MCF 10A (cell line): ENCODE results near the gene PCGF1. TPM values are rescaled to one million over a fixed set of nuclear protein-coding genes. Genes with fewer than 3 reads are reported as not detected.
A peak's percentile ranks its signal among the peaks of the same experiment; 100 is the strongest.

Experiments
- BruUV-seq: library from RNA; stranded (reverse); fragments of 400-500 nt; replicated peaks from 2 replicates; lab custom pipeline; 2021; lab: Mats Ljungman, UMichigan
- CTCF ChIA-PET: fragments of 300-600 bp; sonication (Branson Sonifier 250); formaldehyde crosslinking; extraction: SDS; loops from one replicate; lab custom pipeline; 2021; ENCODE audit warnings: antibody characterized with exemption, inconsistent platforms; lab: Yijun Ruan, JAX
- POLR2A ChIA-PET: fragments of 300-600, 350-650 bp; sonication (Branson Sonifier 250); formaldehyde crosslinking; extraction: SDS; loops from one replicate; lab custom pipeline; 2020; ENCODE audit warnings: antibody characterized with exemption, inconsistent platforms; lab: Yijun Ruan, JAX
- DNase-seq: peaks from one replicate; pipeline ENCODE4 v3.0.0-alpha.2; 2018; ENCODE audit not compliant: unreplicated experiment
- H3K27ac Mint-ChIP-seq: one replicate; pipeline ENCODE4 v1.8.0; 2022; ENCODE audit warnings: mild to moderate bottlenecking, low read depth, mixed read lengths; ENCODE audit not compliant: unreplicated experiment
- H3K27me3 Mint-ChIP-seq: one replicate; pipeline ENCODE4 v1.8.0; 2022; ENCODE audit warnings: mixed read lengths; ENCODE audit not compliant: insufficient read depth, unreplicated experiment
- H3K36me3 Mint-ChIP-seq: one replicate; pipeline ENCODE4 v1.8.0; 2022; ENCODE audit warnings: mild to moderate bottlenecking, moderate library complexity, mixed read lengths; ENCODE audit not compliant: insufficient read depth, unreplicated experiment
- H3K4me1 Mint-ChIP-seq: one replicate; pipeline ENCODE4 v1.8.0; 2022; ENCODE audit warnings: mixed read lengths; ENCODE audit not compliant: insufficient read depth, unreplicated experiment
- H3K4me3 Mint-ChIP-seq: one replicate; pipeline ENCODE4 v1.8.0; 2022; ENCODE audit warnings: mild to moderate bottlenecking, moderate library complexity, mixed read lengths; ENCODE audit not compliant: unreplicated experiment
- H3K9me3 Mint-ChIP-seq: one replicate; pipeline ENCODE4 v1.8.0; 2022; ENCODE audit warnings: mixed read lengths; ENCODE audit not compliant: unreplicated experiment
- intact Hi-C: fragments of 100-400 bp; cut with micrococcal nuclease; formaldehyde crosslinking; loops from 2 replicates; pipeline ENCODE4 v1.14.1; 2022
- total RNA-seq: library from RNA; stranded (reverse); gene quantifications from 2 replicates; pipeline ENCODE4 v1.2.3, GENCODE V29; 2022
- TF ChIP-seq, protein P1 (sequence below): fragments of 200-600 bp; IDR thresholded peaks from one replicate; pipeline ENCODE4 v1.8.0; 2022; ENCODE audit warnings: antibody characterized with exemption, mild to moderate bottlenecking; ENCODE audit not compliant: unreplicated experiment

The PCGF1 gene
- total RNA-seq, 1 experiment from 2014 or later = 41.6 TPM

DNA sequence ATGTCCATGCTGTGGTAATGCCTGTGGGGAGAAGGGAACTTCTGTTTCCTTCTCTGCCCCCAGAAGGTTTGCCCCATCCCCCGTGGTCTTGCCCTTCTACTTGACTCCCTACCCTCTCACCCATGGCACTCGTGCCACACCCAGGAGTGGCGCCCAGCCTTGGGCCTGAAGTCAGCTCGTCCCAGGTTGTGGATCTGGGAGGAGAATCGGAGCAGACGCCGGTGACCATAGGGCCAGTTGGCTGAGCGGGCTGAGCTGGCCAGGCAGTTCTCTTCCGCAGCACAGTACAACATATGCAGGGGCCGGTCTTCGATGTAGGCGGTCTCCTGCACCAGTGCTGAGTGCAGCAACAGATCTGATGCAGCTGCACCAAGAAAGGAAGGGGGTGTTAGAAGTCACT, 26.9 kb upstream of the PCGF1 start:
- intact Hi-C loops = loop anchor here (5.0 kb wide), 1 partner anchor 197 kb away; no protein-coding TSS in a partner anchor
- peaks cover 18% of the 10 kb centered on the region for H3K4me1 Mint-ChIP-seq
- TF ChIP-seq, protein P1, sequence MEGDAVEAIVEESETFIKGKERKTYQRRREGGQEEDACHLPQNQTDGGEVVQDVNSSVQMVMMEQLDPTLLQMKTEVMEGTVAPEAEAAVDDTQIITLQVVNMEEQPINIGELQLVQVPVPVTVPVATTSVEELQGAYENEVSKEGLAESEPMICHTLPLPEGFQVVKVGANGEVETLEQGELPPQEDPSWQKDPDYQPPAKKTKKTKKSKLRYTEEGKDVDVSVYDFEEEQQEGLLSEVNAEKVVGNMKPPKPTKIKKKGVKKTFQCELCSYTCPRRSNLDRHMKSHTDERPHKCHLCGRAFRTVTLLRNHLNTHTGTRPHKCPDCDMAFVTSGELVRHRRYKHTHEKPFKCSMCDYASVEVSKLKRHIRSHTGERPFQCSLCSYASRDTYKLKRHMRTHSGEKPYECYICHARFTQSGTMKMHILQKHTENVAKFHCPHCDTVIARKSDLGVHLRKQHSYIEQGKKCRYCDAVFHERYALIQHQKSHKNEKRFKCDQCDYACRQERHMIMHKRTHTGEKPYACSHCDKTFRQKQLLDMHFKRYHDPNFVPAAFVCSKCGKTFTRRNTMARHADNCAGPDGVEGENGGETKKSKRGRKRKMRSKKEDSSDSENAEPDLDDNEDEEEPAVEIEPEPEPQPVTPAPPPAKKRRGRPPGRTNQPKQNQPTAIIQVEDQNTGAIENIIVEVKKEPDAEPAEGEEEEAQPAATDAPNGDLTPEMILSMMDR = no peak
- peaks cover under 1% of the 10 kb centered on the region for H3K36me3 Mint-ChIP-seq
- CTCF ChIA-PET = interaction anchor here (0.7 to 1.5 kb wide), 5 partner anchors 11 to 54 kb away, joined by 3 to 8 read pairs (median 5); partner anchors contain the start of genes CCDC142 and TTC31
- no peaks in the 10 kb centered on the region for H3K27me3 Mint-ChIP-seq
- no peaks in the 10 kb centered on the region for H3K9me3 Mint-ChIP-seq
- POLR2A ChIA-PET = no interaction called here
- H3K4me3 Mint-ChIP-seq = no peak overlapping the region
- BruUV-seq = no TSS peak
- DNase-seq = no peak
- H3K27ac Mint-ChIP-seq = no peak overlapping the region

DNA sequence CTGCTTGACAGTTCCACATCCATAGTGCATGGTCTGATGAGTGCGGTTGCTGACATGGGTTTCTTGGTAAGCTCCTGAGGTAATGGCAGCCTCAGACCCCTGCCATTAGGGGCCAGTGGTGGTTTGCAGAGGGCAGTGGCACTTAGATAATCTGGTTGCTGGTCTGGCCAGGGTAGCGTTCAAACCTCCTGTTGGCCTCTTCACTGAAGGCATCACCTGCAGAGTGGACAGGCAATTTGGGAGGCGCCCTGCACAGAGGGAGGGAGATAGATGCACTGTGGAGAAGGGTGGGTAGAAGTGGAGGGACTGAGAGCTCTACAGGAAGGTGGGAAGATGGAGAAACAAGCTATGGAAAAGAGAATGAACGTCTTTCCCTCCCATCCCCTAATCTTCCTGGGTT, 26.0 kb upstream of the PCGF1 start:
- BruUV-seq = no TSS peak
- Mint-ChIP-seq H3K36me3 (peaks cover 4% of the 10 kb centered on the region), H3K4me1 (peaks cover 19% of the 10 kb centered on the region), H3K9me3 (no peaks in the 10 kb centered on the region), H3K27me3 (no peaks in the 10 kb centered on the region), H3K4me3 (no peak overlapping the region), H3K27ac (no peak overlapping the region)
- ChIA-PET POLR2A (interaction anchor here (4.7 to 8.1 kb wide), 2 partner anchors 27 to 54 kb away, joined by 34 to 135 read pairs; partner anchors contain the start of gene PCGF1), CTCF (interaction anchor here (0.6 to 3.8 kb wide), 12 partner anchors 12 to 78 kb away, joined by 3 to 71 read pairs (median 5); partner anchors contain the start of genes CCDC142 and TTC31)
- TF ChIP-seq, protein P1 = no peak
- no peak for DNase-seq
- intact Hi-C loops = loop anchor here (5.0 kb wide), 1 partner anchor 196 kb away; no protein-coding TSS in a partner anchor

DNA sequence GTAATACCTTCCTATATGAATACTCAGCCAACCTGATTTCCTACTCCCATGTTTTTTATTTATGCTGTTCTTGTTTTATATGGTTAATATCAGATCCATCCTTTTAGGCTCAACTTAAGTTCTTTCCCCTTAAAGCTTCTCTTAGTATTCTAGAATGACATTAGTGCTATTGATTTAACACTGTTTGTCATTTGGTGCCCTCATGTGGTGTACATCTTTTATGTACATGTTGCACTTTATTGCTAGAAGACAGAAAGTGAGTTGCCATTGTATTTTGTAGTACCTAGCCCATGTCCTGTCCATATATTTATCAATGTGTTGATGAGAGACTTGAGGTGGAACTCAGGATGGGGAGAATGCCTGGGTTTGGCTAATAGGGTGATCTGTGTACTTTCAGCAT, 24.7 kb upstream of the PCGF1 start:
- Mint-ChIP-seq H3K27ac (peak overlapping the region; percentile 20), H3K4me3 (peak overlapping the region; percentile 24), H3K4me1 (peaks cover 28% of the 10 kb centered on the region), H3K27me3 (no peaks in the 10 kb centered on the region), H3K36me3 (peaks cover 9% of the 10 kb centered on the region), H3K9me3 (no peaks in the 10 kb centered on the region)
- peak; percentile 48 for DNase-seq
- TF ChIP-seq, protein P1 = peak; percentile 34
- no TSS peak for BruUV-seq
- POLR2A ChIA-PET = interaction anchor here (0.6 to 8.1 kb wide), 9 partner anchors 25 to 243 kb away, joined by 3 to 135 read pairs (median 4); partner anchors contain the start of genes CCDC142, PCGF1, TTC31 and WBP1
- CTCF ChIA-PET = interaction anchor here (0.5 to 7.3 kb wide), 20 partner anchors 10 to 170 kb away, joined by 3 to 80 read pairs (median 5); partner anchors contain the start of genes CCDC142, PCGF1 and TTC31
- intact Hi-C loops = loop anchor here (1.0 to 5.0 kb wide), 3 partner anchors 49 to 195 kb away; partner anchors contain the start of gene TTC31

DNA sequence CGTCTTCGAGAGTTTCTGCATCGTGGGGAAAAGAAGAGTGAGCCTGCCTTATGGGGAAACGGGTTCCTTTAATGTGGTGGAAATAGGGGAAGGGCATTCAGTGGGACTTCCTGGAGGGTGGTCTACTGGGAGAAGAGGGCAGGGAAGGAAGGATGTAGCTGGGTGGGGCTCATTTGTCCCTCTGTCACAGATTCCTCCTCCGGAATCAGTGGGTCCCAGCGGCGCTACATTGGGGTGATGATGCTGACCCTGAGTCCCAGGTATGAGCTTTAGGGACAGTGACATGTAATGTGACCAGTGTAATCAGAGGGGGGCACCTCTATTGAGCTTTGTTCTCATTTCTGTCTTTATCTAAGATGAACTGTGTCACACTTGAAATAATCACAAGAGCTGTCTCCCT, 24.2 kb upstream of the PCGF1 start:
- Mint-ChIP-seq H3K27ac (peak overlapping the region; percentile 20), H3K27me3 (no peaks in the 10 kb centered on the region), H3K9me3 (no peaks in the 10 kb centered on the region), H3K4me3 (peak overlapping the region; percentile 24), H3K36me3 (peaks cover 14% of the 10 kb centered on the region), H3K4me1 (peaks cover 32% of the 10 kb centered on the region)
- intact Hi-C loops = loop anchor here (1.0 to 5.0 kb wide), 3 partner anchors 48 to 194 kb away; partner anchors contain the start of gene TTC31
- BruUV-seq = no TSS peak
- TF ChIP-seq, protein P1 = no peak
- no peak for DNase-seq
- POLR2A ChIA-PET = interaction anchor here (0.7 to 8.1 kb wide), 8 partner anchors 25 to 89 kb away, joined by 3 to 135 read pairs (median 4); partner anchors contain the start of genes CCDC142, PCGF1, TTC31 and WBP1
- CTCF ChIA-PET = interaction anchor here (0.5 to 7.3 kb wide), 18 partner anchors 11 to 91 kb away, joined by 3 to 80 read pairs (median 5); partner anchors contain the start of genes CCDC142, PCGF1 and TTC31
